IMR-90 (cell line): ENCODE results near the gene ENDOD1.

ENCODE experiments used
- BHLHE40 ChIP-seq: fragments of 150-350 bp; IDR thresholded peaks from 2 replicates; pipeline ENCODE4 v1.6.1; 2016; ENCODE audit warnings: mild to moderate bottlenecking, low read depth, low read length
- CHD1 ChIP-seq: IDR thresholded peaks from 2 replicates; pipeline ENCODE4 v1.6.1; 2012; ENCODE audit warnings: low read depth, low read length, improper control_type of control experiment
- FOS ChIP-seq: fragments of 150-350 bp; IDR thresholded peaks from 2 replicates; pipeline ENCODE4 v1.6.1; 2016; ENCODE audit warnings: low read depth, low read length
- MAZ ChIP-seq: IDR thresholded peaks from 2 replicates; pipeline ENCODE4 v1.6.1; 2012; ENCODE audit warnings: low read depth, mild to moderate bottlenecking, low read length, improper control_type of control experiment, moderate library complexity, borderline replicate concordance
- POLR2A ChIP-seq: IDR thresholded peaks from 2 replicates; pipeline ENCODE4 v1.6.1; 2012; ENCODE audit warnings: mild to moderate bottlenecking, low read depth, low read length
- RAD21 ChIP-seq: IDR thresholded peaks from 2 replicates; pipeline ENCODE4 v1.6.1; 2012; ENCODE audit warnings: low read length, improper control_type of control experiment
- RCOR1 ChIP-seq: IDR thresholded peaks from 2 replicates; pipeline ENCODE4 v1.6.1; 2012; ENCODE audit warnings: mild to moderate bottlenecking, low read length, improper control_type of control experiment; ENCODE audit not compliant: insufficient replicate concordance
- RFX5 ChIP-seq: IDR thresholded peaks from 2 replicates; pipeline ENCODE4 v1.8.0; 2012; ENCODE audit warnings: low read depth, mild to moderate bottlenecking, low read length, moderate library complexity
- SMC3 ChIP-seq: fragments of 150-350 bp; IDR thresholded peaks from 2 replicates; pipeline ENCODE4 v1.6.1; 2016; ENCODE audit warnings: low read depth, mild to moderate bottlenecking, antibody characterized with exemption, low read length, moderate library complexity
- TF ChIP-seq, protein P1 (sequence below): conservative IDR thresholded peaks from 2 replicates; pipeline ENCODE4 v1.5.1; 2012; ENCODE audit warnings: mild to moderate bottlenecking, low read depth, low read length, improper control_type of control experiment
- TF ChIP-seq, protein P2 (sequence below): fragments of 150-350 bp; IDR thresholded peaks from 2 replicates; pipeline ENCODE4 v1.6.1; 2016; ENCODE audit warnings: low read depth, mild to moderate bottlenecking, low read length, moderate library complexity, borderline replicate concordance
- TF ChIP-seq, protein P3 (sequence below): fragments of 150-350 bp; IDR thresholded peaks from 2 replicates; pipeline ENCODE4 v1.6.1; 2017; ENCODE audit warnings: mild to moderate bottlenecking, antibody characterized with exemption, low read length, low read depth

DNA sequence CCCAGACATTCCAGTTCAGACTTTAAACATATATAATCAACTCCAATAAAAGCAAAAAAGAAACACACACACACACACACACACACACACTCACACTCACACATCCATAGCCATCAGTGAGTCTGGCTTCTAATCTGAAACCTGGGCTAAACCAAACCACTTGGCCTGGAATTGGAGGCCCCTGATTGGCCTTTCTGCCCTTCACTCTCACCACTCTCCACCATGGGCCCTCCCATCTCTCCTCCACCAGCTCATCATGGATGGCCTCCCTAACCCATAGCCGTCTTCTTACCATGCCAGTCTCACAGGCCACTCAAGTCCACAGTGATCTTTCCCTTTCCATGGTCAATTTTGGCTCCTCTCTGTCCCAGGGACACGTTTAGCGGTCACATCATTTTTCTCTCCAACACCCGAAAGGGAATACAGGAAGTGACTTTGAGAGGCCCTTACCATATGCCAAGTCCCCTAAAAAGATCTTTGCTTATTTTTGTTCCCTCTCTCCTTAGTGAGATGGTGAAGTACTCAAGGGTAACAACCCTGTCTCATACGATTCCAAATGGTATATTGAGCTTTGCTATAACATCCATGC is 66.6 kb downstream of the ENDOD1 start:
- TF ChIP-seq, protein P1, sequence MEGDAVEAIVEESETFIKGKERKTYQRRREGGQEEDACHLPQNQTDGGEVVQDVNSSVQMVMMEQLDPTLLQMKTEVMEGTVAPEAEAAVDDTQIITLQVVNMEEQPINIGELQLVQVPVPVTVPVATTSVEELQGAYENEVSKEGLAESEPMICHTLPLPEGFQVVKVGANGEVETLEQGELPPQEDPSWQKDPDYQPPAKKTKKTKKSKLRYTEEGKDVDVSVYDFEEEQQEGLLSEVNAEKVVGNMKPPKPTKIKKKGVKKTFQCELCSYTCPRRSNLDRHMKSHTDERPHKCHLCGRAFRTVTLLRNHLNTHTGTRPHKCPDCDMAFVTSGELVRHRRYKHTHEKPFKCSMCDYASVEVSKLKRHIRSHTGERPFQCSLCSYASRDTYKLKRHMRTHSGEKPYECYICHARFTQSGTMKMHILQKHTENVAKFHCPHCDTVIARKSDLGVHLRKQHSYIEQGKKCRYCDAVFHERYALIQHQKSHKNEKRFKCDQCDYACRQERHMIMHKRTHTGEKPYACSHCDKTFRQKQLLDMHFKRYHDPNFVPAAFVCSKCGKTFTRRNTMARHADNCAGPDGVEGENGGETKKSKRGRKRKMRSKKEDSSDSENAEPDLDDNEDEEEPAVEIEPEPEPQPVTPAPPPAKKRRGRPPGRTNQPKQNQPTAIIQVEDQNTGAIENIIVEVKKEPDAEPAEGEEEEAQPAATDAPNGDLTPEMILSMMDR = no peak
- TF ChIP-seq RAD21 (no peak), CHD1 (no peak), POLR2A (no peak), RCOR1 (no peak), RFX5 (no peak), MAZ (no peak), SMC3 (no peak), BHLHE40 (no peak), FOS (no peak)
- TF ChIP-seq, protein P2, sequence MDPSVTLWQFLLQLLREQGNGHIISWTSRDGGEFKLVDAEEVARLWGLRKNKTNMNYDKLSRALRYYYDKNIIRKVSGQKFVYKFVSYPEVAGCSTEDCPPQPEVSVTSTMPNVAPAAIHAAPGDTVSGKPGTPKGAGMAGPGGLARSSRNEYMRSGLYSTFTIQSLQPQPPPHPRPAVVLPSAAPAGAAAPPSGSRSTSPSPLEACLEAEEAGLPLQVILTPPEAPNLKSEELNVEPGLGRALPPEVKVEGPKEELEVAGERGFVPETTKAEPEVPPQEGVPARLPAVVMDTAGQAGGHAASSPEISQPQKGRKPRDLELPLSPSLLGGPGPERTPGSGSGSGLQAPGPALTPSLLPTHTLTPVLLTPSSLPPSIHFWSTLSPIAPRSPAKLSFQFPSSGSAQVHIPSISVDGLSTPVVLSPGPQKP = no peak
- TF ChIP-seq, protein P3, sequence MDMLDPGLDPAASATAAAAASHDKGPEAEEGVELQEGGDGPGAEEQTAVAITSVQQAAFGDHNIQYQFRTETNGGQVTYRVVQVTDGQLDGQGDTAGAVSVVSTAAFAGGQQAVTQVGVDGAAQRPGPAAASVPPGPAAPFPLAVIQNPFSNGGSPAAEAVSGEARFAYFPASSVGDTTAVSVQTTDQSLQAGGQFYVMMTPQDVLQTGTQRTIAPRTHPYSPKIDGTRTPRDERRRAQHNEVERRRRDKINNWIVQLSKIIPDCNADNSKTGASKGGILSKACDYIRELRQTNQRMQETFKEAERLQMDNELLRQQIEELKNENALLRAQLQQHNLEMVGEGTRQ = no peak
